ENCODE results near the gene TTC7B. TPM values are rescaled to one million over a fixed set of nuclear protein-coding genes. Genes with fewer than 3 reads are reported as not detected.

Gene TTC7B
- total and polyA plus RNA-seq, 2 donors (not counting 3 experiments of a cell fraction or from before 2014, with no cell fraction given): 46.8 to 76.5 TPM

GRCh38 chr14:90844321-90844720 is 28.1 kb upstream of the TTC7B start:
- Histone ChIP-seq H3K27ac (ENCODE audit: insufficient read depth, low read depth, low read length) (no peak overlapping the region), H3K27me3 (ENCODE audit: control insufficient read depth in 2 of 2, insufficient read depth in 2 of 2, low read length in 2 of 2) (no peaks in the 10 kb centered on the region), H3K9ac (replicated peaks; ENCODE audit: extremely low read depth, insufficient read depth, low read length) (no peak overlapping the region), H3K36me3 (ENCODE audit: control insufficient read depth in 2 of 2, extremely low read depth in 1 of 2, insufficient read depth in 2 of 2, low read length in 2 of 2) (no peaks in the 10 kb centered on the region), H4K20me1 (replicated peaks; ENCODE audit: control insufficient read depth, extremely low read depth, insufficient read depth, low read length) (no peaks in the 10 kb centered on the region), H3K9me3 (replicated peaks; ENCODE audit: control insufficient read depth, insufficient read depth, low read length) (no peaks in the 10 kb centered on the region), H2AFZ (ENCODE audit: low read depth, low read length) (no peak overlapping the region), H3K4me2 (ENCODE audit: insufficient read depth, low read length) (no peak overlapping the region), H3K4me1 (ENCODE audit: control insufficient read depth, extremely low read depth, insufficient read depth, low read length) (peaks cover under 1% of the 10 kb centered on the region), H3K79me2 (ENCODE audit: control insufficient read depth, insufficient read depth, low read length) (no peaks in the 10 kb centered on the region), H3K9me1 (replicated peaks; ENCODE audit: control insufficient read depth, extremely low read depth, insufficient read depth, low read length) (no peaks in the 10 kb centered on the region), H3K4me3 (replicated peaks in 1 of 3; ENCODE audit: insufficient read depth in 1 of 3, low read depth in 1 of 3, low read length in 3 of 3) (no peak overlapping the region)
- FAIRE-seq (no peak), DNase-seq (ENCODE audit: low read depth, low spot score) (no peak)
- intact Hi-C loops (cut with micrococcal nuclease): no loop called here
- dilution Hi-C loops (cut with MboI; ENCODE audit: extremely low pct_ligation_motif_present, low sequenced_read_pairs): no loop called here
- CTCF ChIA-PET: interaction anchor here (1.1 kb wide), 1 partner anchor 13 kb away, joined by 4 read pairs; no protein-coding TSS in a partner anchor
- no TSS peak for BruUV-seq (replicated peaks)
- TF ChIP-seq FOS (IDR thresholded peaks at IDR 0.05; ENCODE audit: borderline replicate concordance, insufficient read depth, low read length): no peak
- TF ChIP-seq EZH2 (IDR thresholded peaks at IDR 0.05; ENCODE audit: borderline replicate concordance, low read depth, low read length, severe bottlenecking): no peak
- no peak for TF ChIP-seq POLR2AphosphoS5 (IDR thresholded peaks at IDR 0.05; ENCODE audit: insufficient read depth, low read depth, low read length)
- TF ChIP-seq MYC (IDR thresholded peaks at IDR 0.05; ENCODE audit: low read depth, low read length): no peak
- TF ChIP-seq JUN (IDR thresholded peaks at IDR 0.05; ENCODE audit: borderline replicate concordance, insufficient read depth, insufficient read length, low read depth): no peak
- TF ChIP-seq GATA2 (IDR thresholded peaks at IDR 0.05; ENCODE audit: insufficient read depth, insufficient read length, low read depth, low read length): no peak
- TF ChIP-seq, protein P1, sequence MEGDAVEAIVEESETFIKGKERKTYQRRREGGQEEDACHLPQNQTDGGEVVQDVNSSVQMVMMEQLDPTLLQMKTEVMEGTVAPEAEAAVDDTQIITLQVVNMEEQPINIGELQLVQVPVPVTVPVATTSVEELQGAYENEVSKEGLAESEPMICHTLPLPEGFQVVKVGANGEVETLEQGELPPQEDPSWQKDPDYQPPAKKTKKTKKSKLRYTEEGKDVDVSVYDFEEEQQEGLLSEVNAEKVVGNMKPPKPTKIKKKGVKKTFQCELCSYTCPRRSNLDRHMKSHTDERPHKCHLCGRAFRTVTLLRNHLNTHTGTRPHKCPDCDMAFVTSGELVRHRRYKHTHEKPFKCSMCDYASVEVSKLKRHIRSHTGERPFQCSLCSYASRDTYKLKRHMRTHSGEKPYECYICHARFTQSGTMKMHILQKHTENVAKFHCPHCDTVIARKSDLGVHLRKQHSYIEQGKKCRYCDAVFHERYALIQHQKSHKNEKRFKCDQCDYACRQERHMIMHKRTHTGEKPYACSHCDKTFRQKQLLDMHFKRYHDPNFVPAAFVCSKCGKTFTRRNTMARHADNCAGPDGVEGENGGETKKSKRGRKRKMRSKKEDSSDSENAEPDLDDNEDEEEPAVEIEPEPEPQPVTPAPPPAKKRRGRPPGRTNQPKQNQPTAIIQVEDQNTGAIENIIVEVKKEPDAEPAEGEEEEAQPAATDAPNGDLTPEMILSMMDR (IDR thresholded peaks at IDR 0.05; ENCODE audit: extremely low read depth in 1 of 2, insufficient read depth in 1 of 2, low read depth in 1 of 2, low read length in 2 of 2): no peak
- TF ChIP-seq, protein P2, sequence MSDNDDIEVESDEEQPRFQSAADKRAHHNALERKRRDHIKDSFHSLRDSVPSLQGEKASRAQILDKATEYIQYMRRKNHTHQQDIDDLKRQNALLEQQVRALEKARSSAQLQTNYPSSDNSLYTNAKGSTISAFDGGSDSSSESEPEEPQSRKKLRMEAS (IDR thresholded peaks at IDR 0.05; ENCODE audit: insufficient read depth, insufficient read length): no peak
- no peak for TF ChIP-seq POLR2A (IDR thresholded peaks at IDR 0.05; ENCODE audit: low read depth, low read length)
- POLR2A ChIA-PET: no interaction called here

All from endothelial cell of umbilical vein (primary cell).